HEK293T (cell line): ENCODE measurements around the gene RNF224.

Experiments used
- BHLHE40 ChIP-seq: fragments of 450-650 bp; IDR thresholded peaks from 2 replicates; pipeline ENCODE4 v1.6.1; 2016; ENCODE audit warnings: mild to moderate bottlenecking, moderate library complexity, borderline replicate concordance
- FOXA1 ChIP-seq: fragments of 450-650 bp; IDR thresholded peaks from 2 replicates; pipeline ENCODE4 v1.6.1; 2016; ENCODE audit warnings: mild to moderate bottlenecking

- TF ChIP-seq FOXA1 (no peak), BHLHE40 (no peak)
Observed at GRCh38 chr9:137247135-137247915, 20.0 kb downstream of the RNF224 start.
